B cell (primary cell): ENCODE measurements around the gene DIS3L2. TPM values are rescaled to one million over a fixed set of nuclear protein-coding genes. Genes with fewer than 3 reads are reported as not detected.

Experiments
- ATAC-seq: fragments of 200-7000 bp; cut with Tn5 transposase; one replicate; pipeline ENCODE4 v1.10.0; 2021; ENCODE audit warnings: low read depth, mild to moderate bottlenecking, moderate number of reproducible peaks, moderate library complexity
- CTCF ChIA-PET: fragments of 350-600 bp; sonication (Branson Sonifier 250); formaldehyde crosslinking; loops from one replicate; lab custom pipeline; 2021; ENCODE audit warnings: antibody characterized with exemption, inconsistent platforms; lab: Charles Lee
- POLR2A ChIA-PET: fragments of 350-600 bp; sonication (Branson Sonifier 250); formaldehyde crosslinking; loops from one replicate; lab custom pipeline; 2021; ENCODE audit warnings: antibody characterized with exemption; lab: Charles Lee
- DNase-seq: peaks from one replicate; pipeline ENCODE4 v3.0.0; 2013
- H2AFZ ChIP-seq: 2 replicates; pipeline ENCODE4 v1.6.1; 2012; ENCODE audit warnings: mild to moderate bottlenecking, low read depth, low read length; ENCODE audit not compliant: insufficient read depth, poor library complexity, severe bottlenecking
- H3K27ac ChIP-seq, 2 donors: 1 replicate in 1 of 2; 2 replicates in 1 of 2; pipeline ENCODE4 v1.5.1; 2012 to 2013; ENCODE audit warnings: low read length in 2 of 2, mild to moderate bottlenecking in 2 of 2, moderate library complexity in 1 of 2
- H3K27me3 ChIP-seq, 4 experiments: fragments of 200-600 bp in 1 of 4; sonication (generic) in 1 of 4; replicated peaks in 1 of 4; 1 replicate in 2 of 4; 2 replicates in 2 of 4; pipeline versions ENCODE4 v1.6.1 to v1.7.0; 2013 to 2016; ENCODE audit warnings: low read length in 3 of 4, mild to moderate bottlenecking in 2 of 4, mixed read lengths in 1 of 4, moderate library complexity in 1 of 4; ENCODE audit not compliant: insufficient read depth in 4 of 4, control insufficient read depth in 3 of 4; ENCODE audit errors: control extremely low read depth in 1 of 4
- H3K36me3 ChIP-seq, 2 experiments: replicated peaks in 1 of 2; 1 replicate in 1 of 2; 2 replicates in 1 of 2; pipeline versions ENCODE4 v1.6.1 to v1.7.1; 2013; ENCODE audit warnings: low read length in 1 of 2; ENCODE audit not compliant: insufficient read depth in 2 of 2, control insufficient read depth in 1 of 2; ENCODE audit errors: control extremely low read depth in 1 of 2, extremely low read depth in 1 of 2
- H3K4me1 ChIP-seq, 2 donors: fragments of 200-600 bp in 1 of 2; sonication (generic) in 1 of 2; 1 replicate in 1 of 2; 2 replicates in 1 of 2; pipeline versions ENCODE4 v1.5.1 to v1.6.1; 2013 to 2017; ENCODE audit warnings: low read length in 2 of 2; ENCODE audit not compliant: control insufficient read depth in 2 of 2, insufficient read depth in 2 of 2
- H3K4me2 ChIP-seq: replicated peaks from 2 replicates; pipeline ENCODE3; 2012; ENCODE audit warnings: mild to moderate bottlenecking, low read depth, low read length; ENCODE audit not compliant: poor library complexity, severe bottlenecking
- H3K4me3 ChIP-seq, 5 experiments: fragments of 200-600 bp in 1 of 5; sonication (generic) in 1 of 5; 1 replicate in 3 of 5; 2 replicates in 2 of 5; pipeline versions ENCODE4 v1.5.1 to v1.7.0; 2011 to 2016; ENCODE audit warnings: low read length in 4 of 5, mild to moderate bottlenecking in 4 of 5, low read depth in 2 of 5, control low read depth in 1 of 5, moderate library complexity in 1 of 5; ENCODE audit not compliant: insufficient read depth in 1 of 5; ENCODE audit errors: control extremely low read depth in 1 of 5, extremely low read depth in 1 of 5
- H3K79me2 ChIP-seq: fragments of 200-600 bp; sonication (generic); one replicate; pipeline ENCODE4 v1.6.0; 2016; ENCODE audit warnings: low read length; ENCODE audit not compliant: control insufficient read depth, insufficient read depth
- H3K9ac ChIP-seq: fragments of 200-600 bp; sonication (generic); 2 replicates; pipeline ENCODE4 v1.6.1; 2017; ENCODE audit warnings: mild to moderate bottlenecking, low read length, moderate library complexity
- H3K9me3 ChIP-seq, 3 donors: one replicate each; pipeline versions ENCODE4 v1.6.1 to v1.7.1; 2013; ENCODE audit warnings: low read length in 2 of 3; ENCODE audit not compliant: control insufficient read depth in 2 of 3, insufficient read depth in 1 of 3; ENCODE audit errors: control extremely low read depth in 1 of 3
- H4K20me1 ChIP-seq: 2 replicates; pipeline ENCODE4 v1.6.0; 2012; ENCODE audit warnings: mild to moderate bottlenecking, low read length; ENCODE audit not compliant: insufficient read depth, control insufficient read depth, poor library complexity, severe bottlenecking
- H3K27ac Mint-ChIP-seq: one replicate; pipeline ENCODE4 v1.8.0; 2021; ENCODE audit warnings: mixed read lengths
- H3K27me3 Mint-ChIP-seq: one replicate; pipeline ENCODE4 v1.8.0; 2021; ENCODE audit warnings: mixed read lengths
- H3K4me1 Mint-ChIP-seq: one replicate; pipeline ENCODE4 v1.8.0; 2021; ENCODE audit warnings: mixed read lengths
- H3K4me3 Mint-ChIP-seq: one replicate; pipeline ENCODE4 v1.8.0; 2021; ENCODE audit warnings: mixed read lengths
- H3K9me3 Mint-ChIP-seq: one replicate; pipeline ENCODE4 v1.8.0; 2022; ENCODE audit warnings: mixed read lengths; ENCODE audit not compliant: insufficient read depth
- EZH2 ChIP-seq: IDR thresholded peaks from 2 replicates; pipeline ENCODE4 v1.6.1; 2012; ENCODE audit warnings: borderline replicate concordance, low read depth, mild to moderate bottlenecking, moderate library complexity, low read length; ENCODE audit not compliant: insufficient read depth, poor library complexity, severe bottlenecking
- WGBS: methylation state at CpG from one replicate; pipeline ENCODE4 v1.1.5; 2013; ENCODE audit warnings: missing lambda C conversion rate; ENCODE audit not compliant: insufficient coverage; 5-methylcytosine and 5-hydroxymethylcytosine counted together
- intact Hi-C: fragments of 100-400 bp; cut with micrococcal nuclease; formaldehyde crosslinking; loops from one replicate; pipeline ENCODE4 v1.10.0; 2022
- polyA plus RNA-seq: library from polyadenylated mRNA; depleted of rRNA; stranded (reverse); fragments of >200 nt; gene quantifications from 2 replicates; pipeline ENCODE4 v1.2.3, GENCODE V29; 2012
- total RNA-seq, 2 donors: library from RNA; stranded (reverse); fragments of 120-200 nt in 1 of 2; gene quantifications; 1 replicate in 1 of 2; 2 replicates in 1 of 2; pipeline versions ENCODE4 v1.2.3 to v1.2.4, GENCODE V29; 2013 to 2022
- TF ChIP-seq, protein P1 (sequence below): fragments of 200-600 bp; IDR thresholded peaks from one replicate; pipeline ENCODE4 v1.8.0; 2022; ENCODE audit warnings: antibody characterized with exemption, mild to moderate bottlenecking

Gene DIS3L2
- total and polyA plus RNA-seq, 2 donors (not counting 1 experiment from before 2014, with no cell fraction given) = 34.5 to 70.1 TPM

DNA sequence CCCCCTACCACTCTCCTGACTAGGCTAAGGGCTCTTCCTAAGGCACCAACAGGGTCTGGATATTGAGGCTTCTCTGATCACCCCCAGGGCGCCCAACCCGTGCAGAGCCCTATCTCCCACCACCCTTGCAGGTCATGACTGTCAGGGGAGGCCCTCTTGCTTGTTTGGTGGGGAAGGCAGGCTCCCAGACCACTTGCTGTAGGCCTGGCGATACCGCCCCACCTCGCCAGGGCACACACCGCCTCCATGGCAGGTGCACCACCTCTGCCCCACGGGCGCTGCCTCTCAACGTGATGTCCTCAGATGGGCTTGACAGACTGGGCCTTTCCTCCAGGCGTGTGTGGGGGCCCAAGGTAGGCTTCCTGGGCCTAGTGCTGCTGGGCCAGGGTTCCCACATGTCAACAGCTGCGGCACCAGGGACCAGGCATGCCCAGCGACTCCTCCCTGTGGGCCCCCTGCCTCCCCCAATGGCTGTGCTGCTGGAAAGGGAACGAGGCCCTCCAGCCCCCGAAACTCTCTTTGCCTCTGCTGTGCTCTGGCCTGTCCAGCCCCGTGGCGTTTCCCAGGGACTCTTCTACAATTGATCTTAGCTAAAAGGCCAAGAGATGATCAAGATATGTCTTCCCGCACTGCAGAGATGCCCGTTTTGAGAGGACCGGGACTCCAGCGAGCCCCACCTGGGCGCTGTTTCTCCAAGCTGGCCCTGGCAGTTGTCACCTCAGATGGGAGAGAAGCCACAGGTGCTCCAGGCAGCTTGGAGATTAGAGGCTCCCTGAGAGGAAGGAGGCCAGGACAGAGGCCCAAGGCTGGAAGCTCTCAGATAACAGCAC is 42.8 kb upstream of the DIS3L2 start:
- no peaks in the 10 kb centered on the region for H3K4me1 ChIP-seq
- no peak overlapping the region for H2AFZ ChIP-seq
- POLR2A ChIA-PET = no interaction called here
- H3K79me2 ChIP-seq = no peaks in the 10 kb centered on the region
- Mint-ChIP-seq H3K27me3 (peaks cover 10% of the 10 kb centered on the region), H3K9me3 (no peaks in the 10 kb centered on the region), H3K4me3 (no peak overlapping the region), H3K4me1 (no peaks in the 10 kb centered on the region), H3K27ac (no peak overlapping the region)
- no peaks in the 10 kb centered on the region for H3K9me3 ChIP-seq
- no peak for DNase-seq
- TF ChIP-seq, protein P1, sequence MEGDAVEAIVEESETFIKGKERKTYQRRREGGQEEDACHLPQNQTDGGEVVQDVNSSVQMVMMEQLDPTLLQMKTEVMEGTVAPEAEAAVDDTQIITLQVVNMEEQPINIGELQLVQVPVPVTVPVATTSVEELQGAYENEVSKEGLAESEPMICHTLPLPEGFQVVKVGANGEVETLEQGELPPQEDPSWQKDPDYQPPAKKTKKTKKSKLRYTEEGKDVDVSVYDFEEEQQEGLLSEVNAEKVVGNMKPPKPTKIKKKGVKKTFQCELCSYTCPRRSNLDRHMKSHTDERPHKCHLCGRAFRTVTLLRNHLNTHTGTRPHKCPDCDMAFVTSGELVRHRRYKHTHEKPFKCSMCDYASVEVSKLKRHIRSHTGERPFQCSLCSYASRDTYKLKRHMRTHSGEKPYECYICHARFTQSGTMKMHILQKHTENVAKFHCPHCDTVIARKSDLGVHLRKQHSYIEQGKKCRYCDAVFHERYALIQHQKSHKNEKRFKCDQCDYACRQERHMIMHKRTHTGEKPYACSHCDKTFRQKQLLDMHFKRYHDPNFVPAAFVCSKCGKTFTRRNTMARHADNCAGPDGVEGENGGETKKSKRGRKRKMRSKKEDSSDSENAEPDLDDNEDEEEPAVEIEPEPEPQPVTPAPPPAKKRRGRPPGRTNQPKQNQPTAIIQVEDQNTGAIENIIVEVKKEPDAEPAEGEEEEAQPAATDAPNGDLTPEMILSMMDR = no peak
- TF ChIP-seq EZH2 = no peak
- CTCF ChIA-PET = interaction anchor here (1.1 kb wide), 1 partner anchor 13 kb away, joined by 4 read pairs; no protein-coding TSS in a partner anchor
- H3K4me3 ChIP-seq = no peak overlapping the region
- no peaks in the 10 kb centered on the region for H4K20me1 ChIP-seq
- no peak overlapping the region for H3K4me2 ChIP-seq
- ATAC-seq = no peak
- peaks cover 0 to 14% (median 2%) of the 10 kb centered on the region in 4 experiments for H3K27me3 ChIP-seq
- H3K27ac ChIP-seq = no peak overlapping the region
- intact Hi-C loops = no loop called here
- 97% methylated on average over 19 of the region's 21 CpGs for WGBS
- no peaks in the 10 kb centered on the region for H3K36me3 ChIP-seq
- no peak overlapping the region for H3K9ac ChIP-seq
